ENCODE results near the gene NCKAP5.

Gene NCKAP5

GRCh38 chr2:133389569-133389968 is 178.7 kb downstream of the NCKAP5 start:
- DNase-seq (ENCODE audit: low read depth in 2 of 2): no peak

- no peak for DNase-seq (ENCODE audit: low read depth in 2 of 2)
Observed at GRCh38 chr2:133382566-133382965, 185.7 kb downstream of the NCKAP5 start.

- DNase-seq (ENCODE audit: low read depth in 2 of 2): no peak
Observed at GRCh38 chr2:133380991-133381390, 187.3 kb downstream of the NCKAP5 start.

GRCh38 chr2:133378928-133379549 is 189.2 kb downstream of the NCKAP5 start:
- DNase-seq (ENCODE audit: low read depth in 2 of 2): peak; percentile 37 to 40

DNA sequence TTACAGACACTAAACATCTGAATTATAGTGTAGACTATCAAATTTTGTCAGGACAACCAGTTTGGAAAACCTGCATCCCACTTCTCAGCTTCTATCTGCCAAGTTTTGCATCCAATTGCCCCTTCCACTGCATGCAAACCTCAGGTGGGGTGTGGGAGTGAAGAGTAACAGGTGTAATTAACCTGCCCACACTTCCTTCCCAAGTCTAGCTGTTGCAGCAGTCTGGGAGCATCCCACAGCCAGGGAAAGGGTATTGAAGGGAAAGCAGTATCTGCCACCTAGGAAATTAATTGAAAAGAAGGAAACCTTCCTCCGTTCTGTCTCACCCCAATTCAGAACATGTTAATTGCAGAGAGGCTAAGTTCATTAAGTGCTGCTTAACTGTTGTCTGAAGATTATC is 189.9 kb downstream of the NCKAP5 start:
- DNase-seq (ENCODE audit: low read depth in 2 of 2): no peak

DNA sequence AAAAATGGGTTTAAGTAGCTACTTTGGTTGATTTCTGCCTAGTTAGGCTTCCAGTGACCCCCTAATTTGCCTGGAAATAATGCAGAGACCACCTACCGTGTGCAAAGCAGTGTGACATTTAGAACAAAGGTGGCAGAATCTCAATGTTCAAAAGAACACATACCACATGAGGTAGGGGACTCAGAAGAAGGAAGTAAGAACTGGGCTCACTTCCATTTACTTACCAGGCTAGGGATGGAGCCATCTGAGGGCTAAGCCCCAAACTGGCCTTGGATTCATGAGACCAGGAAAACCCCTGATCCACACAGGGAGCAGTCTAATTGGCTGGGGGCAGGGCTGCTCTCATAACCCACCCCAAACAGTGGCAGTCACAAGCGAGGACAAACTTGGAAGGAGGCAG is 190.7 kb downstream of the NCKAP5 start:
- no peak for DNase-seq (ENCODE audit: low read depth in 2 of 2)

- DNase-seq (ENCODE audit: low read depth in 2 of 2): peak; percentile 79 to 88
Observed at GRCh38 chr2:133377021-133377481, 191.2 kb downstream of the NCKAP5 start.

DNA sequence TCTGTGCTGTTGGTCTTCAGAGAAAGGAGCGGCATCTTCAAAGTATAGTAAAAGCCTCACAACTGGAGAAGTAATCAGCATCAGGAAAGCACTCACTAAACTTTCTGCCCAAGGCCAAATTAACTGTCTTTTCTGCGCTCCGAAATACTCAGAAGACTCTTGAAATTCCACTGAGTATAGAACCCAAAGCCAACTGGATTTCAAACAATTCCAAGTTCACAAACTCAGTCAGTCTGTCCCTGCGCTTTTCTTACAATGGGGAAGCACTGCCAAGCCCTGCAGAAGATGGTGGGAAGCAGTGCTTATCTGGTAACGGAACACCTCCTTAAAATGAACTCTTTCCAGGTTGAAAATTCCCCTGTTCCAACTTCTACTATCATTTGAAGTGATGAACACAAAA is 193.5 kb downstream of the NCKAP5 start:
- DNase-seq (ENCODE audit: low read depth in 2 of 2): no peak

DNA sequence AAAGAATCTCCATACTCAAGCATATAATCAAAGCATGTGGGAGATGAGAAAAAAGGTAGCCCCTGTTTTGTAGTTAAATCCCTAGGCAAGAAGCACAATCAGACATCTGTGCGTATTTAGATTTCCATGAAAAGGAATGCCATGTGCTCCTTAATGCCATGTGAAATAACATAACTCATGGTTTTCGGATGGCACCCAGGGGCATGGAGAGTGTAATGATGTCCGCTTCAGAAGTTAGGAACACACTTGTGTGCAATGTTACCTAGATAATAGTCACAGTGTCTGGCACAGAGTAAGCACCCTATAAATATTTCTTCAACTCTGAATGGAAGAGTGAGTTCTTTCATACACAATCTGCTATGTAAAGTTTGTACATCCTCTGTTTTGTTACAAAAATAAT is 197.0 kb downstream of the NCKAP5 start:
- DNase-seq (ENCODE audit: low read depth in 2 of 2): no peak

DNA sequence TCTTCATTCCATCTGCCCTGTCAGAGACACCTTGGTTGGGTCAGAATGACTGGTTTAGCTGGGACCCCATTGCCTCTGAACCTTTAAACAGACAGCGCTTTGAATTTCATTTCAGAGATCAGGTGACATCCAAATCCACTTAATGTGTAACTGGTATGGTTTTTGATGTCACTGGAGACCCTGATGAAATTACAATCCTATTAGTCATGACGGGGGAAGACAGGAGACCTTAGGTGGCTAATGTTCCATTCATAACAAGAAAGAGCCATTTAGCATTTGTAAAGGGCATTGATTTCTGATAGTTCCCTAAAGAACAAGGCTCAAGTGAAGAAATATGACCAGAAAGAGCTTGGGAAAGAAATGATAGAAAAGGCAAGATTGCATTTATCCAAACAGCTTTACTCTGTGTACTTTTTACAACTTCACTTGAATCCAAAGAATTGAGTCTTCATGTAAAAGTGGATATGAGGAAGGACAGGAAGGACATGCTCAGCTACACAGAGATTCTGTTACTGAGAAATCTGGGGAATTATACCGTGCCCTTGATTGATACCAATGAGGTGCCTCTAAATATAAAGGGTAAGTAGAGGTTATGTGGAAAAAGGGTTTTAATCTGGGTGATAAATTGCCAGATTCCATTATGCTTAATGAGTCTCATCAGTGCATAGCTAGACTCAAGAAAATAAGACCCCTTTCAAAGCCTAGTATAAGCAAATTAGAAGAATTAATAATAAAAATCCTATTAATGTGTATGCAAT is 198.2 kb downstream of the NCKAP5 start:
- DNase-seq (ENCODE audit: low read depth in 2 of 2): no peak

DNA sequence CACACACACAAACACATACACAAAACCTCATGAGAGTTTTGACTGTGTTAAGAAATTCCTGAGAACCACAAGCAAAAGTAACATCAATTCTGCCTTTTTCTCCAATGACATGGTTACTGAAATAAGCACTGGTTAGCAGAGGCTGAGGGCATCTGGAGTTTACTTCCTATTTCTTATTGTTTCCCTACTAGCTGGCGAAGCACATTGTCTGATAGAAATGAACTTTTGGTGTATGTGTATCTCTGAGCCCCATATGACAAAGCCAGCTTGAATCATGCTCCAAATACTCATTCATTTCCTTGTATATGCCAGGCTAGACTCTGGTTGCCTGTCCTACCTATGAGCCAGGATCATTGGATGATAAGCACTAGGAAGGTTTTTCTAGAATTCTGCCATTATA is 203.1 kb downstream of the NCKAP5 start:
- no peak for DNase-seq (ENCODE audit: low read depth in 2 of 2)

- DNase-seq (ENCODE audit: low read depth in 2 of 2): no peak
Observed at GRCh38 chr2:133364636-133365035, 203.6 kb downstream of the NCKAP5 start.

- no peak for DNase-seq (ENCODE audit: low read depth in 2 of 2)
Observed at GRCh38 chr2:133363884-133364283, 204.4 kb downstream of the NCKAP5 start.

DNA sequence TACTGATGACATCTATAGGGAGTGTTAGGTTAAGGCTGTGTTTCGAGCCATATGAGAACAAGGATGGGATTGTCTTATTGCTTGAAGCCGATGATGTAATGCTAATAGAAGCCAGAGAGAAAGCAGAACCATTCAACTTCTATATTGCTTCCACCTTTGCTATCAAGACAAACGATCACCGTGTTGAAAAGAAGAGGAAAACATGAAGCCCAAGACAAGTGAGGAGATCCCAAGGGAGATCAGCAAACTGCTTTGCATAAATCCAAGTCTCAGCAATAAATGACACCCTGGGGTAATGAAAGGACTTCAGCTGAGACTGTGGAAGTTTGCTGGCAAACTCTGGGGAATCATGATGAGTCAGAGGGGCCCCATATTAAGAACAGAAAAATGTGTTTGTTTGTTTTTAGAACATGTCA is 206.2 kb downstream of the NCKAP5 start:
- DNase-seq (ENCODE audit: low read depth in 2 of 2): peak; percentile 44 to 53

DNA sequence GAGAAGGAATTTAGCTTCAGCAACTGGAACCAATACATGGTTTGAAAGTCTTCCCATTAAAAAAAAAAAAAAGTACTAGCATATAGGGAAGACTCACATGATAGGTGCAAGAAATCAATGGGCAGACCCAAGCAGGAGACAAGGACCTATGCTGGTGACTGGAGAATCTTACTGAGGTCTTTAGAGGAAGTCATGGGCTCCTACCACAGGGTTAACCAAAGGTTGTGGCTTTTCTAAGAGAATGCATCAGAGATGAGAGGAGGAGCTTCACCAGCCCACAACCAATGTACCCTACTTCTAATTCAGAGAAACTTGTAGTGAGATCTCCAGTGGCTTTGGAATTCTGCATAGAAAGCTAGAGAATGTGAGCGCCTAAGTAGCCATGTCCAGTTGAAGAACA is 207.4 kb downstream of the NCKAP5 start:
- no peak for DNase-seq (ENCODE audit: low read depth in 2 of 2)

GRCh38 chr2:133360190-133360589 is 208.1 kb downstream of the NCKAP5 start:
- no peak for DNase-seq (ENCODE audit: low read depth in 2 of 2)

DNA sequence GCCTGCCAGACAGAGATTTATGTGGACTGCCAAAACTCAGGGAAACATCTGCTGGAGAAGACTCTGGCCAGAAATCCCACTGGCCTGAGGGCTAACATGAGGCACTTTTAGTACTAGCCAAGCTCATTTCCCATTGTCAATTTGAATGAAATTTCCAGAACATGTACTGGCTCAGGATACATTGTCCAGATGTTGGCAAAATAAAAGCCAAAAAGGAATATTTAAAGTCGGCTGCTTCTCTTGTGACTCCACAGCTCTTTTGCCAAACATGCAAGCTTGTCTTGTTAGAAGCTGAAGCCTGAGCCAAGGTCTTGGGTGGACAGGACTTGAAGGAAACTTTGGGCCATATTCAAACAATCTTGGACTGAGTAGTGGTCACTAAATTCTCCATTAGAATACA is 215.5 kb downstream of the NCKAP5 start:
- no peak for DNase-seq (ENCODE audit: low read depth in 2 of 2)

- peak; percentile 42 to 49 for DNase-seq (ENCODE audit: low read depth in 2 of 2)
Observed at GRCh38 chr2:133346654-133347053, 221.6 kb downstream of the NCKAP5 start.

DNA sequence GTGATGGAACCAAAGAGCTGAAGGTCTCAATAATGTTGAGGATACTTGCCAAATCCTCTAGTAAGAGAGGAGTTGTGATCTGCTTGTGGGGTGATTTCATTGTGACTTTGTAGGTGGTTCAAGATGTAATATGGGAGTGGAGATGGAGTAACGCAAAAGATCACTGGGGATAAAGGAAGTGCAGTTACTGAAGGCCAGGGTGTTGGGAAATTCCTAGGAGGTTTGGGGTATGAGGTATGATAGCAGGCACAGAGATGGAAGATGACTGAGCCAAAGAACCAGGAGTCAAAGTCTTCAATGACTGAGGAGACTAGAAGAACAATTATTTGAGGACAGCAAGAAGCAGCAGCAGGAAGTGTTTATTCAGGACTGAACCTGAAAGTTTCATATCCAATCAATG is 222.6 kb downstream of the NCKAP5 start:
- no peak for DNase-seq (ENCODE audit: low read depth in 2 of 2)

DNA sequence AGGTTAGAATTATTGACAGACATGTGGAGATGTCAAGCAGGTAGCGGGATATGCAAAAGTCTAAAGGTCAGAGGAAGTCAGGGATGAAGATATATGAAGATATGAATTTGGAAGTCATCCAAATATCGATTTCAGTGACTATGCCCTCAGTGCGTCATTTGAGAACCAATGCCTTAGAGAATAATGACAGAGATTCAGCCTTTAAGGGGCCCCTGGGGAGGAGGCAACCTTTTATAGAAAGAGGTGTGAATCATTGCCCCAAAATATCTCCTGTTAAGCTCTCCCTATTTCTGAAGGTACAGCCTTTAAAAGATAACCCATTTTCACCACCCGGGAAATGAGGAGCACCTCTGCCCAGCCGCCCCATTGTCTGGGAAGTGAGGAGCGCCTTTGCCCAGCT is 223.4 kb downstream of the NCKAP5 start:
- no peak for DNase-seq (ENCODE audit: low read depth in 2 of 2)

DNA sequence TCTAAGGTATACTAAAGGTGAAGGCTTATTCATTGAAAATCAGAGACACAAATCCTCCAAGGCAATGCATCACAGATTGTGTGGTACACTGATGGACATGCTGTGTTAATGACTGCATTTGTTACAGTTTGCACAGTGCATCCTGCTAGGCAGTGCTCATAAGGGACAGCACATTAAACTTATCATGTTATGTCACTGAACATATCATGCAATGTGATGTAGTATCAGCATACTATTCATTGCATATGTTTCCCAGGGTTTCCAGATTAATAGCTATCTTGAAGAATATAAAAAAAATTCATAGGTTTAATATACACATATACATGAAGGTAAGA is 225.3 kb downstream of the NCKAP5 start:
- no peak for DNase-seq (ENCODE audit: low read depth in 2 of 2)

GRCh38 chr2:133342286-133343017 is 225.8 kb downstream of the NCKAP5 start:
- no peak for DNase-seq (ENCODE audit: low read depth in 2 of 2)

- DNase-seq (ENCODE audit: low read depth in 2 of 2): no peak
Observed at GRCh38 chr2:133341575-133341974, 226.7 kb downstream of the NCKAP5 start.

Measured in fibroblast of skin of left biceps (primary cell).